HL-60 (cell line): ENCODE results near the gene EHD1.

Experiments
- DNase-seq, 2 experiments: peaks; one replicate each; pipeline ENCODE4 v3.0.0-alpha.2; 2010 to 2020; ENCODE audit warnings: low read depth in 1 of 2, low spot score in 1 of 2
- H3K27ac ChIP-seq: fragments of 250-450 bp; sonication (Bioruptor Pico); replicated peaks from 2 replicates; pipeline ENCODE4 v1.5.1; 2020; ENCODE audit warnings: mild to moderate bottlenecking, moderate library complexity
- H3K27me3 ChIP-seq: fragments of 250-450 bp; sonication (Bioruptor Pico); 2 replicates; pipeline ENCODE4 v1.5.1; 2021; ENCODE audit warnings: mild to moderate bottlenecking, moderate library complexity; ENCODE audit not compliant: insufficient read depth, poor library complexity, severe bottlenecking
- H3K4me3 ChIP-seq: replicated peaks from 2 replicates; pipeline ENCODE4 v1.5.1; 2011; ENCODE audit warnings: mild to moderate bottlenecking, control low read depth, low read length; ENCODE audit not compliant: insufficient read depth
- GABPA ChIP-seq: IDR thresholded peaks from 2 replicates; pipeline ENCODE4 v1.6.1; 2012; ENCODE audit warnings: low read depth
- POLR2AphosphoS5 ChIP-seq: IDR thresholded peaks from 2 replicates; pipeline ENCODE4 v1.6.1; 2012; ENCODE audit warnings: low read depth
- SPI1 ChIP-seq: IDR thresholded peaks from 2 replicates; pipeline ENCODE4 v1.6.1; 2012; ENCODE audit warnings: low read depth, mild to moderate bottlenecking, borderline replicate concordance
- TF ChIP-seq, protein P1 (sequence below): IDR thresholded peaks from one replicate; pipeline ENCODE4 v1.5.1; 2011; ENCODE audit warnings: low read length, control low read depth, inconsistent platforms; ENCODE audit not compliant: insufficient read depth
- TF ChIP-seq, protein P2 (sequence below): IDR thresholded peaks from 2 replicates; pipeline ENCODE4 v1.6.1; 2012; ENCODE audit warnings: low read depth; ENCODE audit not compliant: insufficient replicate concordance

EHD1 gene

DNA sequence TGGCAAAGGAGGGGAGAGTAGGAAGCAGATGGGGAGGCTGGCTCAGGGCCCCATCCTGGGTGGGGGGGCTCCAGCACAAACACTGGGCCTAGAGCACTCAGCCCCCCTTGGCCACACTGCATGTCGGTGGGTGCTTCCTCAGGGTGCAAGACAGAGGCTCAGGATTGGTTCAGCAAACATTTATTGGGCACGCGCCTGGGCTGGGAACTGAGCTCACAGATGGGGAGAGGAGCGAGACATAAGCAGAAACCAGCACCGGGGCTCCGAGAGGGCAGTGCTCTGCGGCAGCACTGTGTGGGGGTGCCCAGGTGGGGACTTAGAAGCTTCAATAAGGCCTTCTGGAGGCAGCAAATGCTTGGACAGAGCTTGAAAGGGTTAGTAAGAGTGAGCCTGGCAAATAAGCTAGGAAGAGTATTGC is 12.1 kb upstream of the EHD1 start:
- no peak for DNase-seq
- Histone ChIP-seq H3K27ac (no peak overlapping the region), H3K4me3 (no peak overlapping the region), H3K27me3 (no peaks in the 10 kb centered on the region)
- TF ChIP-seq GABPA (no peak), SPI1 (no peak), POLR2AphosphoS5 (no peak)
- TF ChIP-seq, protein P1, sequence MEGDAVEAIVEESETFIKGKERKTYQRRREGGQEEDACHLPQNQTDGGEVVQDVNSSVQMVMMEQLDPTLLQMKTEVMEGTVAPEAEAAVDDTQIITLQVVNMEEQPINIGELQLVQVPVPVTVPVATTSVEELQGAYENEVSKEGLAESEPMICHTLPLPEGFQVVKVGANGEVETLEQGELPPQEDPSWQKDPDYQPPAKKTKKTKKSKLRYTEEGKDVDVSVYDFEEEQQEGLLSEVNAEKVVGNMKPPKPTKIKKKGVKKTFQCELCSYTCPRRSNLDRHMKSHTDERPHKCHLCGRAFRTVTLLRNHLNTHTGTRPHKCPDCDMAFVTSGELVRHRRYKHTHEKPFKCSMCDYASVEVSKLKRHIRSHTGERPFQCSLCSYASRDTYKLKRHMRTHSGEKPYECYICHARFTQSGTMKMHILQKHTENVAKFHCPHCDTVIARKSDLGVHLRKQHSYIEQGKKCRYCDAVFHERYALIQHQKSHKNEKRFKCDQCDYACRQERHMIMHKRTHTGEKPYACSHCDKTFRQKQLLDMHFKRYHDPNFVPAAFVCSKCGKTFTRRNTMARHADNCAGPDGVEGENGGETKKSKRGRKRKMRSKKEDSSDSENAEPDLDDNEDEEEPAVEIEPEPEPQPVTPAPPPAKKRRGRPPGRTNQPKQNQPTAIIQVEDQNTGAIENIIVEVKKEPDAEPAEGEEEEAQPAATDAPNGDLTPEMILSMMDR, result no peak
- TF ChIP-seq, protein P2, sequence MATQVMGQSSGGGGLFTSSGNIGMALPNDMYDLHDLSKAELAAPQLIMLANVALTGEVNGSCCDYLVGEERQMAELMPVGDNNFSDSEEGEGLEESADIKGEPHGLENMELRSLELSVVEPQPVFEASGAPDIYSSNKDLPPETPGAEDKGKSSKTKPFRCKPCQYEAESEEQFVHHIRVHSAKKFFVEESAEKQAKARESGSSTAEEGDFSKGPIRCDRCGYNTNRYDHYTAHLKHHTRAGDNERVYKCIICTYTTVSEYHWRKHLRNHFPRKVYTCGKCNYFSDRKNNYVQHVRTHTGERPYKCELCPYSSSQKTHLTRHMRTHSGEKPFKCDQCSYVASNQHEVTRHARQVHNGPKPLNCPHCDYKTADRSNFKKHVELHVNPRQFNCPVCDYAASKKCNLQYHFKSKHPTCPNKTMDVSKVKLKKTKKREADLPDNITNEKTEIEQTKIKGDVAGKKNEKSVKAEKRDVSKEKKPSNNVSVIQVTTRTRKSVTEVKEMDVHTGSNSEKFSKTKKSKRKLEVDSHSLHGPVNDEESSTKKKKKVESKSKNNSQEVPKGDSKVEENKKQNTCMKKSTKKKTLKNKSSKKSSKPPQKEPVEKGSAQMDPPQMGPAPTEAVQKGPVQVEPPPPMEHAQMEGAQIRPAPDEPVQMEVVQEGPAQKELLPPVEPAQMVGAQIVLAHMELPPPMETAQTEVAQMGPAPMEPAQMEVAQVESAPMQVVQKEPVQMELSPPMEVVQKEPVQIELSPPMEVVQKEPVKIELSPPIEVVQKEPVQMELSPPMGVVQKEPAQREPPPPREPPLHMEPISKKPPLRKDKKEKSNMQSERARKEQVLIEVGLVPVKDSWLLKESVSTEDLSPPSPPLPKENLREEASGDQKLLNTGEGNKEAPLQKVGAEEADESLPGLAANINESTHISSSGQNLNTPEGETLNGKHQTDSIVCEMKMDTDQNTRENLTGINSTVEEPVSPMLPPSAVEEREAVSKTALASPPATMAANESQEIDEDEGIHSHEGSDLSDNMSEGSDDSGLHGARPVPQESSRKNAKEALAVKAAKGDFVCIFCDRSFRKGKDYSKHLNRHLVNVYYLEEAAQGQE, result no peak

DNA sequence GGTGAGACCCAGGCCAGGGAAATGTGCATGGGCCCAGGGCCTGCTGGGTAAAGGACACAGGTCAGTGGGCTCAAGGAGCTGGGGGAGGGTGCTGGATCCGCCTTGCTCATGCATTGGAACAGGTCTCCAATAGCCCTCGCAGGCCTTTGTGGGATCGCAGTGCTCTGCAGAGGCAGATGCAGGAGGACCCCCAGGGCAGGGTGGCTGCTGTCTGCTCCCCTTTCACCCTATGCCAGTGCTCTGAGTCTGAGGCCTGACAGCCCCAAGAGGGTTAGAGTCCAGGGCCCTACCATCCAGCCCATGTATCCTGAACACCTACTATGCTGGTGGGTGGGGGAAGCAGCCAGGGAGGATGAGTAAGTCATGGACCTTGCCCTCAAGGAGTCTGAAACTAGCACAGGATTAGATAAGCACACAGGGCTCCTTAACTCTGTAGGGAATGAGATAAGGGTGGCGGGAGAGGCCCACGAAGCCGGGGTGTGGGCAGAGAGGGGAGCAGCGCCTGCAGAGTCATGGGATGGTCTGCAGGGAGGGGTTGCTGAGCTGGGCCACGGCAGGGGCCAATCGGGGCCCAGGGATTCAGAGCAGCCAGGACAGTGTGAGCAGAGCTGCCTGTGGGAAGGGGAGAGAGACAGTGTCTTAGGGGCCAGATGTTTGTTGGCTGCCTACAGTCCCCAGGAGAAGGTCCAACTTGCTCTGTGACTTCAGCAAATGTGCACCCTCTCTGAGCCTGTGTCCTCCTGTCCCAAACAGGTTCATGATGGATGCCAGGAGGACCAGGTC is 10.5 kb upstream of the EHD1 start:
- TF ChIP-seq, protein P2, result no peak
- no peak for TF ChIP-seq GABPA
- TF ChIP-seq, protein P1, result no peak
- no peak for TF ChIP-seq SPI1
- no peak for TF ChIP-seq POLR2AphosphoS5
- Histone ChIP-seq H3K27ac (no peak overlapping the region), H3K4me3 (no peak overlapping the region), H3K27me3 (no peaks in the 10 kb centered on the region)
- DNase-seq, result no peak

DNA sequence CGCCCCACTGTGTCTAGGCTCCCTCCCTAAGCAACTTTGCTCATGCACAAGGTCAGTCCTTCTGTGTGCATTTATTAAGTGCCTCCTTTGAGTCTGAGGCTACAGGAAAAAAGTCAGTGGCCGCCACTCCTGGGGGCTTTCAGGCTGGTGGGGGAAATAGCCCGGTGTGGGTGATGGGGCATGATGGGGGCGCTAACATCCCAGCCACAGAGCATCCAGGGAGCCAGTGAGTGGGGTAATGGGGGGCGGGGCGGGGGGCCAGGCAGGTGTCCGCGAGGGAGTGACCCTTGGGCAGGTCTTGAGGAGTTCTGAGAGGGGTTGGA is 9.9 kb upstream of the EHD1 start:
- no peak for DNase-seq
- Histone ChIP-seq H3K4me3 (no peak overlapping the region), H3K27ac (peak overlapping the region; percentile 13; the same call in 1 of the 2 replicates), H3K27me3 (no peaks in the 10 kb centered on the region)
- no peak for TF ChIP-seq GABPA
- TF ChIP-seq, protein P2, result no peak
- no peak for TF ChIP-seq SPI1
- TF ChIP-seq, protein P1, result no peak
- no peak for TF ChIP-seq POLR2AphosphoS5
